Measurements from ENCODE around the gene GCNA. TPM values are rescaled to one million over a fixed set of nuclear protein-coding genes. Genes with fewer than 3 reads are reported as not detected.

Gene GCNA
- total RNA-seq, 1 experiment from 2014 or later: 2.2 TPM

GRCh38 chrX:71615954-71616353, 37.7 kb downstream of the GCNA start:
- no peak for DNase-seq (ENCODE audit: low read depth)

GRCh38 chrX:71616672-71617529, 38.7 kb downstream of the GCNA start:
- DNase-seq (ENCODE audit: low read depth): no peak

DNA sequence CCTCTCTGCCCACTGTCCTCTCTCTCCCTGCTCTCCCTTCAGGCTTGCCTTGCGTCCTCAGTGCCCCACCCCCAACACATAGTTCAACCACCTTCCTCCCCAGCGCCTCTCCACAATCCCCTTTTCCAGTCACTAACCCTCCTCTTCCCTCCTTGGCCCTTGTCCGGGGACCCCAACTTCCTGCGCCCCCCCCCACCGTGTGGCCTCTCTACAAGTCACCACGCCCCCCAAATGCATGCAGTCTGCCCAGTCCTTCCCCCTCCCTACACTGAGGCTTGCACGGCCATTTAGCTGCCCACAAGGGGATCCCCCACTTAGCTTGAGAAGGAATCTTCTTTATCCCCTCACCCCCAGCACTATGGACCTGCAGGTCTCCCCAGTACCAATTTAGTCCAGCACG, 39.5 kb downstream of the GCNA start:
- DNase-seq (ENCODE audit: low read depth): no peak

GRCh38 chrX:71618303-71618721, 40.1 kb downstream of the GCNA start, which contains the start of gene CXCR3:
Gene CXCR3 (minus strand): TSS chrX:71618511. CDS start chrX:71618449, 62 bp downstream.
- no peak for DNase-seq (ENCODE audit: low read depth)

DNA sequence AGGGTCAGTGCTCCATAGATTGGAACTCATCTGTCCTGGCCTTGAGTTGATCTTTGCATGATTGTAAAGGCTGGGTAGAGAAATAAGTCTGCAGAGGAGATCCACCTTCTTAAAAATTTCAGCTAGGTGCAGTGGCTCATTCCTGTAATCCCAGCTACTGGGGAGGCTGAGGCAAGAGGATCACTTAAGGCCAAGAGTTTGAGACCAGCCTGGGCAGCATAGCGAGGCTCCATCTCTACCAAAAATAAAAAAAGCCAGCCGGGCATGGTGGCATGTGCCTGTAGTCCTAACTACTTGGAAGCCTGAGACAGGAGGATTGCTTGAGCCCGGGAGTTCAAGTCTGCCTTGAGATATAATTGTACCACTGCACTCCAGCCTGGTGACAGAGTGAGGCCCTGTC, 40.5 kb downstream of the GCNA start:
- no peak for DNase-seq (ENCODE audit: low read depth)

DNA sequence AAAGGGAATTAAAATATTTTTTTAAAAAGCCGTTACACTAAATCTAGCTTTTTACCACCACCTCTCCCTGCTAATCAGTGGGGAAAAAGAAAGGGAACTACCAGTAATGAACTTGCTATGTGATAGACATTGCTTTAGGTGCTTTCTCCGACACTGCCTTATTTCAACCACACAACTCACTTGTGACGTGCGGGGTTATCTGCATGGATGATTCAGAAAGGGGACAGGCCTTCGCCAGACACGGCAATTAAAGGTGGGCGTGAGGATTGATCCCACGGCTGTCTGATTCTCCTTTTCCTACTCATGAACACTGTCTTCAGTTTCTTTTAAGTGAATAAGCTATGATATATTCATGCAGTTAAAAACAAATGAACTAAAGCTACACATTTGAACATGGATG, 41.0 kb downstream of the GCNA start:
- DNase-seq (ENCODE audit: low read depth): no peak

DNA sequence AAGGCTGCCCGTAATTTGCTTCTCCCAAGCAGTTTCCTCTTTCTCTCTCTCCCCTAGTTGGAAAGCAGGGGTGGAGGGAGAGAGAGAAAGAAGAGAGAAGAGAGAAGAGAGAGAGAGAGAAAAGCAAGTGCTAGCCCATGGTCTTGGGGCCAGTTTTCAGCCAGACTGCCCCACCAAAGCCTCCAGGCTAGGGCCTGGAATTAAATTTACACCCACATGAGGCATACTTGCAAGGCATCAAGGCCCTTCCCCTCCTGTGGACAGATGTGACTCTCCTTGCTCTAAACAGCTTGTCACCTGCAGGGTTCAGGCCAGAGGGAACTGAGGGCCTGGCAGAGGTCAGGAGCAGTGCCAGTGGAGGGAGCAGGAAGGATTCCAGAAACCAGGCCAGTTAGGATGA, 41.7 kb downstream of the GCNA start:
- no peak for DNase-seq (ENCODE audit: low read depth)

- DNase-seq (ENCODE audit: low read depth): no peak
Observed at GRCh38 chrX:71621603-71622002, 43.4 kb downstream of the GCNA start.

GRCh38 chrX:71622032-71622575, 43.9 kb downstream of the GCNA start:
- no peak for DNase-seq (ENCODE audit: low read depth)

- peak; percentile 24 for DNase-seq (ENCODE audit: low read depth)
Observed at GRCh38 chrX:71622576-71623450, 44.6 kb downstream of the GCNA start.

GRCh38 chrX:71623714-71624113, 45.5 kb downstream of the GCNA start:
- no peak for DNase-seq (ENCODE audit: low read depth)

DNA sequence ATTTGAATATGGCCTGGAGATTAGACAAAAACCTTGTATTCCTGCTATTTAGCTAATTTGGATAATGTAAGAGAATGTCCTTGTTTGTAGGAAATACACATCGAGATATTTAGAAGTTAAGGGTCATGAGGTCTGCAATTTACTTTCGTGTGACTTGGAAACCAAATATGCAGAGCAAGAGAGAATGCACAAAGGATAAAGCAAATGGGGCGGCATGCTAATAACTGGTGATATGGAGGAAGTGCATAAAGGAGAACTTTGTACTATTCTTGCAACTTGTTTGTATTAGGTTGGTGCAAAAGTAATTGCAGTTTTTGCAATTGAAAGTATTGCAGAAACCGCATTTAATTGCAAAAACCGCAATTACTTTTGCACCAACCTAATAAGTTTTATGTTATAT, 47.2 kb downstream of the GCNA start:
- no peak for DNase-seq (ENCODE audit: low read depth)

DNA sequence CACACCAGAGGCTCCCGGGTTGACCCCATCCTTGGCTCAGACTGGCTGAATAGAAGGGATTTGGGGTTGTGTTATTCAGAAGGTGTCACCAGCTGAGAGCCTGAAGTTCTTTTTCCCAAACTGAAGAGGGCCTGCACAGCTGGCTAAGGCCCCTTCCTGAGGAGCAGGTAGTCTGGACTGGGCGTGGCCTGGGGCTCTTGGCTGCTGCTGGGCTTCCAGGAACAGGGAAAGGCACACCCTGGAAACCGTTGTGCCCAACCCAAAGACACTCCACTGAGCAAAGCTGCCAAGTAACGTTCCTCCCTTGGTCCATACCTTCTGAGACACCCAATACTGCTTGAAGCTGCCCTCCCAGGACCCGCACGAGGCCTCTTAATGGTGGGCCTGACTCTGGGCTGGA, 48.3 kb downstream of the GCNA start:
- no peak for DNase-seq (ENCODE audit: low read depth)

GRCh38 chrX:71627588-71628404, 49.6 kb downstream of the GCNA start:
- no peak for DNase-seq (ENCODE audit: low read depth)

DNA sequence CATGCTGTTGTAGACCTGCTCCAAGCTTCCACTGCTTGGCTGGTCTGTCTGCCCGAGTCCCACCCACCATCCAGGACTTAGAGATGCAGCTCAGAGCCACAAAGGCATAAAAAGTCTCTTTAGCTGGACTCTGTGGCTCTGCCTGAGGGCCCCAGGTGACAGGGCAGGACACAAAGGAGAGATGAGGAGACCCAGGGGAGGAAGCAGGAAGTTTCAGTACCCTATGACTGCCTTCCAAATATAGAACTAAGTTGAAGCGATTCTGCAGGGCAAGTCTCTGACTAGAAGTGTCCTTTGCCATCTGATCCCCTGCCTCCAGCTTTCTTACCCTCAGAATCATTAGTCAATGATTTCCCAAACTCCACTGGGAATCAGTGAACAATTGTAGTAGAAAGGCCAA, 51.2 kb downstream of the GCNA start:
- no peak for DNase-seq (ENCODE audit: low read depth)

GRCh38 chrX:71632923-71633657, 54.9 kb downstream of the GCNA start:
- no peak for DNase-seq (ENCODE audit: low read depth)

DNA sequence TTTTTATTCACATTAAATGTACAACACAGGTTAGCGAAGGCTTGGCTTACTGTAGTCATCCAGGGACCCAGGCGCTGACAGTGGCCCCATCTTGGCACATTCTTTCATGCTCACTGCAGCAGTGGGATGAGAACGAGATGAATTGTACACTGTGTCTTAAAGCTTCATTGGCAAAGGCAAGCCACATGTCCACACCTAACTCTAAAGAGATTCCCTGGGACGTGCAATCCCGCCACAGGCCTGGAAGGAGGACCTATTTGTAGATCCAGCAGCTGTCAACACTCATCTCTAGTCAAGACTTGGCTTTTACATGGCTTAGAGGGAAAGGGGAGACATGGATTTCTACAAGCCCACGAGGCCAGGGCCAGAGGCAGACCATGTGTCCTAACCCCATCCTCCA, 56.1 kb downstream of the GCNA start:
- DNase-seq (ENCODE audit: low read depth): no peak

- peak; percentile 34 for DNase-seq (ENCODE audit: low read depth)
Observed at GRCh38 chrX:71636438-71637252, 58.4 kb downstream of the GCNA start.

- DNase-seq (ENCODE audit: low read depth): peak; percentile 21
Observed at GRCh38 chrX:71637253-71637618, 59.0 kb downstream of the GCNA start.

- peak; percentile 40 for DNase-seq (ENCODE audit: low read depth)
Observed at GRCh38 chrX:71637848-71638247, 59.6 kb downstream of the GCNA start.

Data from LHCN-M2 (cell line).